H9 (cell line): ENCODE measurements around the gene BTN2A1. TPM values are rescaled to one million over a fixed set of nuclear protein-coding genes. Genes with fewer than 3 reads are reported as not detected.

ENCODE experiments used
- DNase-seq: peaks from one replicate; pipeline ENCODE4 v3.0.0-alpha.2; 2017
- H2AFZ ChIP-seq: one replicate; pipeline ENCODE4 v1.6.1; 2013; ENCODE audit warnings: mild to moderate bottlenecking, low read length, control low read depth, moderate library complexity
- H2AK5ac ChIP-seq: 2 replicates; pipeline ENCODE4 v1.6.1; 2013; ENCODE audit warnings: low read length, control low read depth, mixed read lengths; ENCODE audit not compliant: insufficient read length
- H2BK120ac ChIP-seq: one replicate; pipeline ENCODE4 v1.6.1; 2013; ENCODE audit warnings: low read depth, mild to moderate bottlenecking, low read length, control low read depth, inconsistent platforms; ENCODE audit not compliant: poor library complexity, severe bottlenecking
- H2BK12ac ChIP-seq: 2 replicates; pipeline ENCODE4 v1.6.1; 2013; ENCODE audit warnings: low read length, control low read depth, mixed read lengths, low read depth; ENCODE audit not compliant: insufficient read length
- H2BK15ac ChIP-seq: 2 replicates; pipeline ENCODE4 v1.6.1; 2013; ENCODE audit warnings: low read depth, low read length, control low read depth
- H2BK20ac ChIP-seq: one replicate; pipeline ENCODE4 v1.6.1; 2013; ENCODE audit warnings: low read depth, mild to moderate bottlenecking, low read length, control low read depth, inconsistent platforms; ENCODE audit not compliant: poor library complexity, severe bottlenecking
- H2BK5ac ChIP-seq: 2 replicates; pipeline ENCODE4 v1.6.1; 2013; ENCODE audit warnings: low read length, control low read depth, mixed read lengths; ENCODE audit not compliant: insufficient read length
- H3K14ac ChIP-seq: 2 replicates; pipeline ENCODE4 v1.6.1; 2013; ENCODE audit warnings: low read length, control low read depth; ENCODE audit not compliant: insufficient read depth
- H3K18ac ChIP-seq: 2 replicates; pipeline ENCODE4 v1.6.1; 2013; ENCODE audit warnings: low read depth, mild to moderate bottlenecking, mixed read lengths, low read length, control low read depth; ENCODE audit not compliant: insufficient read length
- H3K23ac ChIP-seq: 2 replicates; pipeline ENCODE4 v1.6.1; 2013; ENCODE audit warnings: low read length, control low read depth, mixed read lengths, low read depth; ENCODE audit not compliant: insufficient read length
- H3K23me2 ChIP-seq: 2 replicates; pipeline ENCODE4 v1.6.1; 2013; ENCODE audit warnings: low read depth, mild to moderate bottlenecking, mixed read lengths, low read length, control low read depth; ENCODE audit not compliant: insufficient read length, poor library complexity, severe bottlenecking
- H3K27ac ChIP-seq: 2 replicates; pipeline ENCODE4 v1.5.1; 2013; ENCODE audit warnings: low read length, control low read depth, mixed read lengths, low read depth; ENCODE audit not compliant: insufficient read length
- H3K27me3 ChIP-seq: 2 replicates; pipeline ENCODE4 v1.6.1; 2013; ENCODE audit warnings: low read length, control low read depth, inconsistent platforms; ENCODE audit not compliant: insufficient read depth
- H3K4ac ChIP-seq: 2 replicates; pipeline ENCODE4 v1.6.1; 2013; ENCODE audit warnings: low read depth, mild to moderate bottlenecking, control low read depth, inconsistent platforms, low read length, moderate library complexity
- H3K4me1 ChIP-seq: 2 replicates; pipeline ENCODE4 v1.6.1; 2013; ENCODE audit warnings: low read length, control low read depth, inconsistent platforms; ENCODE audit not compliant: insufficient read depth
- H3K4me2 ChIP-seq: 2 replicates; pipeline ENCODE4 v1.6.1; 2013; ENCODE audit warnings: low read length, control low read depth, mixed read lengths; ENCODE audit not compliant: insufficient read length, insufficient read depth
- H3K56ac ChIP-seq: 2 replicates; pipeline ENCODE4 v1.6.1; 2013; ENCODE audit warnings: low read depth, mild to moderate bottlenecking, mixed read lengths, low read length, control low read depth; ENCODE audit not compliant: insufficient read length
- H3K79me1 ChIP-seq: 2 replicates; pipeline ENCODE4 v1.6.1; 2013; ENCODE audit warnings: low read depth, mild to moderate bottlenecking, moderate library complexity, low read length, control low read depth, inconsistent platforms; ENCODE audit not compliant: insufficient read depth, poor library complexity, severe bottlenecking
- H3K79me2 ChIP-seq: 2 replicates; pipeline ENCODE4 v1.6.1; 2013; ENCODE audit warnings: low read length, control low read depth, inconsistent platforms; ENCODE audit not compliant: insufficient read depth
- H3K9ac ChIP-seq: 2 replicates; pipeline ENCODE4 v1.6.1; 2013; ENCODE audit warnings: low read length, control low read depth, mixed read lengths; ENCODE audit not compliant: insufficient read length; ENCODE audit errors: extremely low read depth
- H3K9me3 ChIP-seq: one replicate; pipeline ENCODE4 v1.6.1; 2013; ENCODE audit warnings: low read depth, low read length, inconsistent platforms; ENCODE audit not compliant: control insufficient read depth
- H3T11ph ChIP-seq: one replicate; pipeline ENCODE4 v1.6.1; 2013; ENCODE audit warnings: mild to moderate bottlenecking, low read length, control low read depth, inconsistent platforms
- H4K20me1 ChIP-seq: one replicate; pipeline ENCODE4 v1.6.1; 2013; ENCODE audit not compliant: control insufficient read depth, insufficient read length, insufficient read depth
- H4K5ac ChIP-seq: 2 replicates; pipeline ENCODE4 v1.6.1; 2013; ENCODE audit warnings: low read depth, mild to moderate bottlenecking, mixed read lengths, low read length, control low read depth; ENCODE audit not compliant: insufficient read length
- H4K8ac ChIP-seq: replicated peaks from 2 replicates; pipeline ENCODE4 v1.6.1; 2013; ENCODE audit warnings: low read length, control low read depth, mixed read lengths, low read depth; ENCODE audit not compliant: insufficient read length
- H4K91ac ChIP-seq: 2 replicates; pipeline ENCODE4 v1.6.1; 2013; ENCODE audit warnings: low read depth, mild to moderate bottlenecking, moderate library complexity, mixed read lengths, low read length, control low read depth; ENCODE audit not compliant: insufficient read length
- H3K27ac Mint-ChIP-seq, 3 experiments: 2 replicates in 2 of 3; 3 replicates in 1 of 3; pipeline ENCODE4 v1.8.0; 2020 to 2021; ENCODE audit warnings: mixed read lengths in 3 of 3, mild to moderate bottlenecking in 1 of 3, moderate library complexity in 1 of 3
- H3K27me3 Mint-ChIP-seq: 2 replicates; pipeline ENCODE4 v1.8.0; 2021; ENCODE audit warnings: low read depth, mild to moderate bottlenecking, moderate library complexity, mixed read lengths
- H3K36me3 Mint-ChIP-seq, 3 experiments: 2 replicates in 2 of 3; 3 replicates in 1 of 3; pipeline ENCODE4 v1.8.0; 2020 to 2021; ENCODE audit warnings: low read depth in 3 of 3, mixed read lengths in 3 of 3; ENCODE audit not compliant: insufficient read depth in 1 of 3
- H3K4me1 Mint-ChIP-seq, 2 experiments: 2 replicates each; pipeline ENCODE4 v1.8.0; 2020; ENCODE audit warnings: mixed read lengths in 2 of 2
- H3K4me3 Mint-ChIP-seq, 2 experiments: 2 replicates in 1 of 2; 3 replicates in 1 of 2; pipeline ENCODE4 v1.8.0; 2020 to 2021; ENCODE audit warnings: mild to moderate bottlenecking in 2 of 2, mixed read lengths in 2 of 2, moderate library complexity in 1 of 2
- H3K9me3 Mint-ChIP-seq, 2 experiments: 2 replicates in 1 of 2; 3 replicates in 1 of 2; pipeline ENCODE4 v1.8.0; 2020; ENCODE audit warnings: mild to moderate bottlenecking in 2 of 2, mixed read lengths in 2 of 2, moderate library complexity in 1 of 2
- WGBS: extraction: QIAGEN DNeasy Blood & Tissue Kit; methylation state at CpG from one replicate; pipeline ENCODE4 v1.1.7; 2013; ENCODE audit warnings: missing lambda C conversion rate, low lambda C conversion rate, mixed read lengths; ENCODE audit not compliant: insufficient read length; ENCODE audit errors: extremely low coverage; 5-methylcytosine and 5-hydroxymethylcytosine counted together
- total RNA-seq: library from RNA; stranded (reverse); gene quantifications from 2 replicates; pipeline ENCODE4 v1.2.1, GENCODE V29; 2021
- TF ChIP-seq, protein P1 (sequence below): fragments of 200-600 bp; sonication (generic); conservative IDR thresholded peaks from 3 replicates; pipeline ENCODE4 v1.8.0; 2021; ENCODE audit warnings: antibody characterized with exemption, mild to moderate bottlenecking

The BTN2A1 gene
- total RNA-seq, 1 experiment from 2014 or later: 18.4 TPM

GRCh38 chr6:26426691-26427450 lies 30.9 kb upstream of the BTN2A1 start:
- Histone ChIP-seq H2BK15ac (no peak overlapping the region), H3K27ac (no peak overlapping the region), H4K5ac (no peak overlapping the region), H3K79me2 (no peaks in the 10 kb centered on the region), H3K18ac (no peak overlapping the region), H3T11ph (no peak overlapping the region), H3K4me2 (no peak overlapping the region), H4K8ac (no peak overlapping the region), H3K14ac (no peak overlapping the region), H3K27me3 (no peaks in the 10 kb centered on the region), H2BK5ac (no peak overlapping the region), H3K9me3 (no peaks in the 10 kb centered on the region), H2BK120ac (no peak overlapping the region), H3K23ac (no peak overlapping the region), H3K79me1 (no peaks in the 10 kb centered on the region), H2BK20ac (no peak overlapping the region), H2AFZ (no peak overlapping the region), H3K9ac (no peak overlapping the region), H3K23me2 (no peaks in the 10 kb centered on the region), H4K91ac (no peak overlapping the region), H4K20me1 (no peaks in the 10 kb centered on the region), H2BK12ac (no peak overlapping the region), H2AK5ac (no peak overlapping the region), H3K4ac (no peak overlapping the region), H3K4me1 (no peaks in the 10 kb centered on the region), H3K56ac (no peak overlapping the region)
- TF ChIP-seq, protein P1, sequence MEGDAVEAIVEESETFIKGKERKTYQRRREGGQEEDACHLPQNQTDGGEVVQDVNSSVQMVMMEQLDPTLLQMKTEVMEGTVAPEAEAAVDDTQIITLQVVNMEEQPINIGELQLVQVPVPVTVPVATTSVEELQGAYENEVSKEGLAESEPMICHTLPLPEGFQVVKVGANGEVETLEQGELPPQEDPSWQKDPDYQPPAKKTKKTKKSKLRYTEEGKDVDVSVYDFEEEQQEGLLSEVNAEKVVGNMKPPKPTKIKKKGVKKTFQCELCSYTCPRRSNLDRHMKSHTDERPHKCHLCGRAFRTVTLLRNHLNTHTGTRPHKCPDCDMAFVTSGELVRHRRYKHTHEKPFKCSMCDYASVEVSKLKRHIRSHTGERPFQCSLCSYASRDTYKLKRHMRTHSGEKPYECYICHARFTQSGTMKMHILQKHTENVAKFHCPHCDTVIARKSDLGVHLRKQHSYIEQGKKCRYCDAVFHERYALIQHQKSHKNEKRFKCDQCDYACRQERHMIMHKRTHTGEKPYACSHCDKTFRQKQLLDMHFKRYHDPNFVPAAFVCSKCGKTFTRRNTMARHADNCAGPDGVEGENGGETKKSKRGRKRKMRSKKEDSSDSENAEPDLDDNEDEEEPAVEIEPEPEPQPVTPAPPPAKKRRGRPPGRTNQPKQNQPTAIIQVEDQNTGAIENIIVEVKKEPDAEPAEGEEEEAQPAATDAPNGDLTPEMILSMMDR: no peak
- no peak overlapping the region; a peak in 1 of 7 replicates for H3K27ac Mint-ChIP-seq
- no CpG with 5 or more reads among the region's 5 CpGs for WGBS
- peaks cover 12 to 72% (median 30%) of the 10 kb centered on the region in 3 experiments; a peak in 6 of 7 replicates for H3K36me3 Mint-ChIP-seq
- H3K4me1 Mint-ChIP-seq: peaks cover 3 to 6% of the 10 kb centered on the region in 2 experiments
- no peak for DNase-seq
- no peaks in the 10 kb centered on the region for H3K27me3 Mint-ChIP-seq
- H3K9me3 Mint-ChIP-seq: no peaks in the 10 kb centered on the region
- no peak overlapping the region for H3K4me3 Mint-ChIP-seq
